MM.1S (cell line): ENCODE data around the gene SPATS1.

Experiments
- DNase-seq: peaks from one replicate; pipeline ENCODE4 v3.0.0-alpha.2; 2015
- H2AFZ ChIP-seq: fragments of 300-600 bp; sonication (generic); 2 replicates; pipeline ENCODE4 v1.6.0; 2016; ENCODE audit warnings: antibody characterized with exemption, low read length
- H3F3A ChIP-seq: fragments of 300-600 bp; sonication (generic); 2 replicates; pipeline ENCODE4 v1.6.1; 2016; ENCODE audit warnings: mild to moderate bottlenecking, antibody characterized with exemption, low read length, moderate library complexity, mixed read lengths; ENCODE audit not compliant: insufficient read depth
- H3K27ac ChIP-seq: fragments of 300-600 bp; sonication (generic); 2 replicates; pipeline ENCODE4 v1.5.1; 2016; ENCODE audit warnings: mild to moderate bottlenecking, low read length
- H3K27me3 ChIP-seq: fragments of 300-600 bp; sonication (generic); replicated peaks from 2 replicates; pipeline ENCODE4 v1.6.0; 2016; ENCODE audit warnings: low read length; ENCODE audit not compliant: insufficient read depth
- H3K36me3 ChIP-seq: fragments of 300-600 bp; sonication (generic); replicated peaks from 2 replicates; pipeline ENCODE4 v1.6.1; 2016; ENCODE audit warnings: mild to moderate bottlenecking, low read length, mixed read lengths; ENCODE audit not compliant: insufficient read depth
- H3K4me1 ChIP-seq: fragments of 300-600 bp; sonication (generic); 2 replicates; pipeline ENCODE4 v1.6.1; 2016; ENCODE audit warnings: low read length, mixed read lengths
- H3K4me2 ChIP-seq: fragments of 300-600 bp; sonication (generic); 2 replicates; pipeline ENCODE4 v1.6.0; 2016; ENCODE audit warnings: low read depth, low read length
- H3K4me3 ChIP-seq: fragments of 300-600 bp; sonication (generic); 2 replicates; pipeline ENCODE4 v1.5.1; 2016; ENCODE audit warnings: low read length, mixed read lengths
- H3K79me2 ChIP-seq: fragments of 300-600 bp; sonication (generic); 2 replicates; pipeline ENCODE4 v1.6.1; 2016; ENCODE audit warnings: mixed run types, low read length, mixed read lengths
- H3K9ac ChIP-seq: fragments of 300-600 bp; sonication (generic); 2 replicates; pipeline ENCODE4 v1.6.1; 2016; ENCODE audit warnings: low read length, mixed read lengths
- H3K9me2 ChIP-seq: fragments of 300-600 bp; sonication (generic); replicated peaks from 2 replicates; pipeline ENCODE4 v1.6.1; 2016; ENCODE audit warnings: mild to moderate bottlenecking, low read length, mixed read lengths; ENCODE audit not compliant: insufficient read depth
- H3K9me3 ChIP-seq: fragments of 300-600 bp; sonication (generic); replicated peaks from 2 replicates; pipeline ENCODE4 v1.6.1; 2016; ENCODE audit warnings: mild to moderate bottlenecking, low read length, mixed read lengths; ENCODE audit not compliant: insufficient read depth
- H4K20me1 ChIP-seq: fragments of 300-600 bp; sonication (generic); 2 replicates; pipeline ENCODE4 v1.6.1; 2016; ENCODE audit warnings: mild to moderate bottlenecking, low read length, moderate library complexity, mixed read lengths; ENCODE audit not compliant: insufficient read depth
- EZH2 ChIP-seq: fragments of 300-600 bp; sonication (generic); optimal IDR thresholded peaks from 2 replicates; pipeline ENCODE3; 2017; ENCODE audit warnings: low read depth, mild to moderate bottlenecking, antibody characterized with exemption, low read length, mixed read lengths
- EZH2phosphoT487 ChIP-seq: fragments of 300-600 bp; sonication (generic); IDR thresholded peaks from 2 replicates; pipeline ENCODE4 v1.6.1; 2018; ENCODE audit warnings: antibody characterized with exemption, low read length
- TF ChIP-seq, protein P1 (sequence below): fragments of 300-600 bp; sonication (generic); IDR thresholded peaks from 2 replicates; pipeline ENCODE4 v1.5.1; 2016; ENCODE audit warnings: antibody characterized with exemption, low read length, mixed read lengths

SPATS1 gene

DNA sequence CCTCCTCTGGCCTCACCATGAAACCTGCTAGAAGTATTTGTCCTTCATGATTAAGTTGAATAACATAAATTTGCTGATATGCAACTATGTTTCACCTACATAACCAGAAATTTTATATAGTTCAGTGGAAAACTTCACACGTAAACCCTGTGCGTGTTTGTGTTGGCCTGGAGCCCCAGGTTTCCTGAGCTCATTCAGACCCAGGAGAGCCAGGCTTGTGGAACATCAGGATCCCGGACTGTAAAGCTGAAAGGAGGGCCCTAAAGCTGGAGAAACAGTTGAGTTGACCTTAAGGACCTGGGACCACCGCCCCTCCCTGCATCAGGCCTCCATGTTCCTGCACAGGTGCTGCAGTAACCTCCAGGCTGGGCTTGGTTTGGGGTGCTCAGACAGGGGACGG, 3.1 kb upstream of the SPATS1 start:
- Histone ChIP-seq H3K4me1 (peaks cover 4% of the 10 kb centered on the region; the same call in 1 of the 2 replicates), H3K36me3 (no peaks in the 10 kb centered on the region), H3K4me3 (no peak overlapping the region), H2AFZ (no peak overlapping the region), H3K27ac (no peak overlapping the region), H4K20me1 (no peaks in the 10 kb centered on the region), H3K9ac (no peak overlapping the region), H3K9me2 (no peaks in the 10 kb centered on the region), H3K79me2 (no peaks in the 10 kb centered on the region), H3K9me3 (no peaks in the 10 kb centered on the region), H3K27me3 (no peaks in the 10 kb centered on the region), H3K4me2 (no peak overlapping the region), H3F3A (no peaks in the 10 kb centered on the region)
- TF ChIP-seq, protein P1, sequence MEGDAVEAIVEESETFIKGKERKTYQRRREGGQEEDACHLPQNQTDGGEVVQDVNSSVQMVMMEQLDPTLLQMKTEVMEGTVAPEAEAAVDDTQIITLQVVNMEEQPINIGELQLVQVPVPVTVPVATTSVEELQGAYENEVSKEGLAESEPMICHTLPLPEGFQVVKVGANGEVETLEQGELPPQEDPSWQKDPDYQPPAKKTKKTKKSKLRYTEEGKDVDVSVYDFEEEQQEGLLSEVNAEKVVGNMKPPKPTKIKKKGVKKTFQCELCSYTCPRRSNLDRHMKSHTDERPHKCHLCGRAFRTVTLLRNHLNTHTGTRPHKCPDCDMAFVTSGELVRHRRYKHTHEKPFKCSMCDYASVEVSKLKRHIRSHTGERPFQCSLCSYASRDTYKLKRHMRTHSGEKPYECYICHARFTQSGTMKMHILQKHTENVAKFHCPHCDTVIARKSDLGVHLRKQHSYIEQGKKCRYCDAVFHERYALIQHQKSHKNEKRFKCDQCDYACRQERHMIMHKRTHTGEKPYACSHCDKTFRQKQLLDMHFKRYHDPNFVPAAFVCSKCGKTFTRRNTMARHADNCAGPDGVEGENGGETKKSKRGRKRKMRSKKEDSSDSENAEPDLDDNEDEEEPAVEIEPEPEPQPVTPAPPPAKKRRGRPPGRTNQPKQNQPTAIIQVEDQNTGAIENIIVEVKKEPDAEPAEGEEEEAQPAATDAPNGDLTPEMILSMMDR: no peak
- TF ChIP-seq EZH2: no peak
- TF ChIP-seq EZH2phosphoT487: no peak
- DNase-seq: no peak

DNA sequence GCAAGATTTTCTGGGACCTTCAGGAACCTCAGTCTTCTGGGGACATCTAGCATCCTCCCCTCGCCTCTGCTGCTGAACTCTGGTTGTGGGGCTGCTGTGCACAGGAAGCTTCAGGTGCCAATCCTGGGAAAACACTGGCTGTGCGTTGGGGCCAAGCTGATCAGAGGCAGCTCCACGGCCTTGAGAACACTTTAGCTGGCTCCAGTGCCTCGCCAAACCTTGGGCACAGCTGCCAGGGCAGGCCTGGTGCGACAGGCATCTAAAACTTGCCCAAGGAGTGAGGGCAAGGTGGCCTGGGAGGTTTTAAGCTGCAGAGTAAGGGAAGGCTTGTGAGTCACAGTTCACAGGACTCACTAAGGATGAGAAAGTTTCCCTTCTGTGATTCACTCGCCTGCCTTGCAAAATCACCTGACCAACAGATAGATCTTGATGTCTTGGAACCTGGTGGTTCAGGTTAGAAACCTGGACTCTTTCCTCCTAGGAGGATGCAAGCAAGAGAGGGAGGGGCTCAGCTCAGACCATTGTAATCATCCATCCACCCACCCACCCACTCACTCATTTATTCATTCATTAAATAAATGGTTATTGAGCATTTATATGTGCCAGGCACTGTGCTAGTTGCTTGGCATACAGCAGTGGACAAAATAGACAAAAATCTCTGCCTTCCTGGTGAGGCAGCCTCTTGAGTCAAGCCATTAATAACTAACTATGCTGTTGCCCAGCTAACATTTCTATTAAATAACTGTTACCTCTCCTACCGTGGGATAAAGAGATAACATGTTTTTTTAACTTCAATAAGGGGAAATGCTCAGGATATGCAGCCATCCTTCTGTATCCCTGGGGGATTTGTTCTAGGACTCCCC, 2.5 kb upstream of the SPATS1 start:
- H3K27me3 ChIP-seq: no peaks in the 10 kb centered on the region
- H3K9me2 ChIP-seq: no peaks in the 10 kb centered on the region
- H3K4me1 ChIP-seq: peaks cover 4% of the 10 kb centered on the region; the same call in 1 of the 2 replicates
- no peak overlapping the region for H3K27ac ChIP-seq
- H3K79me2 ChIP-seq: no peaks in the 10 kb centered on the region
- no peak overlapping the region for H2AFZ ChIP-seq
- no peaks in the 10 kb centered on the region for H3F3A ChIP-seq
- H4K20me1 ChIP-seq: no peaks in the 10 kb centered on the region
- H3K9me3 ChIP-seq: no peaks in the 10 kb centered on the region
- TF ChIP-seq EZH2phosphoT487: no peak
- TF ChIP-seq, protein P1: no peak
- H3K4me2 ChIP-seq: no peak overlapping the region
- no peak overlapping the region for H3K4me3 ChIP-seq
- no peak for DNase-seq
- H3K9ac ChIP-seq: no peak overlapping the region
- H3K36me3 ChIP-seq: no peaks in the 10 kb centered on the region

DNA sequence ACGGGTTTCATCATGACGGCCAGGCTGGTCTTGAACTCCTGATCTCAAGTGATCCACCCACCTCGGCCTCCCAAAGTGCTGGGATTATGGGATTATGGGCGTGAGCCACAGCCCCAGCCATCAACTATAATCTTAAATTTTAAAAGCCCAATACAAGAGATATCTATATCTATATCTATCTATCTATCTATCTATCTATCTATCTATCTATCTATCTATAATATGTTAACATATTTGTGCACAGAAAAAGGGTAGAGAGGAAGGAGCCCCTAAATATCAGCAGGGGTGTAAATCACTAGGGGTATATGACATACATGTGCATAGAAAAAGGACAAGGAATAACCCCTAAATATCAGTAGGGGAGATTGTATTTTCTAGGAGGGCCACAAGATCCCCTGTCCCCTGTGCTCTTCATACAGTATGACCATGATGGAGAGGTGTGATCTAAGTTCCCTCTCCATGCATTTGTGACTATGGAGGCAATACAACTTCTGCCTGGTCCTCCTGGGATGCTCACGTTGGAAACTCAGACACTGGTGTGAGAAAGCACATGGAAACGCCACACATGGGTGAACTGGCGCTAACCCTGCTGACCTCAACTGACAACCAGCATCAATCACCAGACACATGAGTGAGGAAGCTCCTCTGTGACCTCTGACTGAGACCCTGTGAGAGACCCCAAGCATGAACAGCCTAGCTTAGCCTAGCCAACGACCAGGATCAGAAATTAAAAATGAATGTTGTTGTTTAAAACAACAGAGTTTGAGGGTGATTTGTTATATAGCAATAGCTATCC, 1.2 kb upstream of the SPATS1 start:
- Histone ChIP-seq H3K4me2 (no peak overlapping the region), H4K20me1 (no peaks in the 10 kb centered on the region), H3K27ac (no peak overlapping the region), H3F3A (no peaks in the 10 kb centered on the region), H3K27me3 (no peaks in the 10 kb centered on the region), H3K79me2 (no peaks in the 10 kb centered on the region), H3K4me1 (no peaks in the 10 kb centered on the region), H3K36me3 (no peaks in the 10 kb centered on the region), H3K9me2 (no peaks in the 10 kb centered on the region), H3K9me3 (no peaks in the 10 kb centered on the region), H3K9ac (no peak overlapping the region), H2AFZ (no peak overlapping the region), H3K4me3 (no peak overlapping the region)
- TF ChIP-seq, protein P1: no peak
- TF ChIP-seq EZH2: no peak
- TF ChIP-seq EZH2phosphoT487: no peak
- no peak for DNase-seq
